ENCODE measurements around the gene CTH.

DNA sequence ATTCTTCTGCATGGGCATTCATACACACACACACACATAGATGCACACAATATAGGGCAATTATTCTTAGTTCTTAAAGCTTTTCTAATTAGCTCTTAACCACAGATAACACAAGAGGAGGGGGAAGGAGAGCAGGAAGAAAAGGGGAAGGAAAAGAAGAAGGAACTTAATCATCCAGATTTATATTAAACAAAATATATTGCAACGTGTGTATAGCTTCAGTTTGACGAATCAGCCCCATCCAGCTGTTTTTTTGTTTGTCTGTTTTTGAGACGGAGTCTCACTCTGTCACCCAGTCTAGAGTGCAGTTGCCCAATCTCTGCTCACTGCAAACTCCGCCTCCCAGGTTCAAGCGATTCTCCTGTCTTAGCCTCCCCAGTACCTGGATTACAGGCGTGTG lies 34.9 kb upstream of the CTH start:
- TF ChIP-seq, protein P1, sequence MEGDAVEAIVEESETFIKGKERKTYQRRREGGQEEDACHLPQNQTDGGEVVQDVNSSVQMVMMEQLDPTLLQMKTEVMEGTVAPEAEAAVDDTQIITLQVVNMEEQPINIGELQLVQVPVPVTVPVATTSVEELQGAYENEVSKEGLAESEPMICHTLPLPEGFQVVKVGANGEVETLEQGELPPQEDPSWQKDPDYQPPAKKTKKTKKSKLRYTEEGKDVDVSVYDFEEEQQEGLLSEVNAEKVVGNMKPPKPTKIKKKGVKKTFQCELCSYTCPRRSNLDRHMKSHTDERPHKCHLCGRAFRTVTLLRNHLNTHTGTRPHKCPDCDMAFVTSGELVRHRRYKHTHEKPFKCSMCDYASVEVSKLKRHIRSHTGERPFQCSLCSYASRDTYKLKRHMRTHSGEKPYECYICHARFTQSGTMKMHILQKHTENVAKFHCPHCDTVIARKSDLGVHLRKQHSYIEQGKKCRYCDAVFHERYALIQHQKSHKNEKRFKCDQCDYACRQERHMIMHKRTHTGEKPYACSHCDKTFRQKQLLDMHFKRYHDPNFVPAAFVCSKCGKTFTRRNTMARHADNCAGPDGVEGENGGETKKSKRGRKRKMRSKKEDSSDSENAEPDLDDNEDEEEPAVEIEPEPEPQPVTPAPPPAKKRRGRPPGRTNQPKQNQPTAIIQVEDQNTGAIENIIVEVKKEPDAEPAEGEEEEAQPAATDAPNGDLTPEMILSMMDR (IDR thresholded peaks at IDR 0.05), result no peak
- TF ChIP-seq, protein P2, sequence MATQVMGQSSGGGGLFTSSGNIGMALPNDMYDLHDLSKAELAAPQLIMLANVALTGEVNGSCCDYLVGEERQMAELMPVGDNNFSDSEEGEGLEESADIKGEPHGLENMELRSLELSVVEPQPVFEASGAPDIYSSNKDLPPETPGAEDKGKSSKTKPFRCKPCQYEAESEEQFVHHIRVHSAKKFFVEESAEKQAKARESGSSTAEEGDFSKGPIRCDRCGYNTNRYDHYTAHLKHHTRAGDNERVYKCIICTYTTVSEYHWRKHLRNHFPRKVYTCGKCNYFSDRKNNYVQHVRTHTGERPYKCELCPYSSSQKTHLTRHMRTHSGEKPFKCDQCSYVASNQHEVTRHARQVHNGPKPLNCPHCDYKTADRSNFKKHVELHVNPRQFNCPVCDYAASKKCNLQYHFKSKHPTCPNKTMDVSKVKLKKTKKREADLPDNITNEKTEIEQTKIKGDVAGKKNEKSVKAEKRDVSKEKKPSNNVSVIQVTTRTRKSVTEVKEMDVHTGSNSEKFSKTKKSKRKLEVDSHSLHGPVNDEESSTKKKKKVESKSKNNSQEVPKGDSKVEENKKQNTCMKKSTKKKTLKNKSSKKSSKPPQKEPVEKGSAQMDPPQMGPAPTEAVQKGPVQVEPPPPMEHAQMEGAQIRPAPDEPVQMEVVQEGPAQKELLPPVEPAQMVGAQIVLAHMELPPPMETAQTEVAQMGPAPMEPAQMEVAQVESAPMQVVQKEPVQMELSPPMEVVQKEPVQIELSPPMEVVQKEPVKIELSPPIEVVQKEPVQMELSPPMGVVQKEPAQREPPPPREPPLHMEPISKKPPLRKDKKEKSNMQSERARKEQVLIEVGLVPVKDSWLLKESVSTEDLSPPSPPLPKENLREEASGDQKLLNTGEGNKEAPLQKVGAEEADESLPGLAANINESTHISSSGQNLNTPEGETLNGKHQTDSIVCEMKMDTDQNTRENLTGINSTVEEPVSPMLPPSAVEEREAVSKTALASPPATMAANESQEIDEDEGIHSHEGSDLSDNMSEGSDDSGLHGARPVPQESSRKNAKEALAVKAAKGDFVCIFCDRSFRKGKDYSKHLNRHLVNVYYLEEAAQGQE (IDR thresholded peaks at IDR 0.05), result no peak
- no peak for TF ChIP-seq EHMT2 (IDR thresholded peaks at IDR 0.05; ENCODE audit: low read depth)
- no peak for TF ChIP-seq PHF8 (IDR thresholded peaks at IDR 0.05; ENCODE audit: borderline replicate concordance, low read depth)
- no peak for TF ChIP-seq ZFP36 (IDR thresholded peaks at IDR 0.05; ENCODE audit: borderline replicate concordance, partially characterized antibody)
- TF ChIP-seq RFX5 (IDR thresholded peaks at IDR 0.05), result no peak
- TF ChIP-seq RCOR1 (IDR thresholded peaks at IDR 0.05; ENCODE audit: low read depth, low read length), result no peak
